Dedifferentiated amniotic fluid mesenchymal stem cell (primary cell): Measurements from ENCODE around the gene F12.

Experiments
- DNase-seq: peaks from one replicate; pipeline ENCODE4 v3.0.0-alpha.2; 2016; ENCODE audit errors: extremely low spot score

F12 gene

GRCh38 chr5:177409043-177409801 is at the start of gene F12:
F12 (minus strand) TSS chr5:177409564; CDS start chr5:177409527, 37 bp downstream.
- no peak for DNase-seq

GRCh38 chr5:177458912-177459350 is 49.6 kb upstream of the F12 start:
- no peak for DNase-seq

GRCh38 chr5:177457852-177458681 is 48.7 kb upstream of the F12 start:
- DNase-seq = no peak

- peak; percentile 88 for DNase-seq
These were observed 47.9 kb upstream of the F12 start for GRCh38 chr5:177456976-177457851.

GRCh38 chr5:177456591-177456964 is 47.2 kb upstream of the F12 start:
- DNase-seq = no peak

GRCh38 chr5:177455661-177456590 is 46.6 kb upstream of the F12 start:
- peak; percentile 78 for DNase-seq

- DNase-seq = no peak
These were observed 45.8 kb upstream of the F12 start for GRCh38 chr5:177455036-177455660.

- DNase-seq = peak; percentile 79
These were observed 45.2 kb upstream of the F12 start for GRCh38 chr5:177454397-177455035.

GRCh38 chr5:177453852-177454396 is 44.6 kb upstream of the F12 start:
- no peak for DNase-seq

GRCh38 chr5:177452688-177453638 is 43.6 kb upstream of the F12 start:
- DNase-seq = no peak

- no peak for DNase-seq
These were observed 41.5 kb upstream of the F12 start for GRCh38 chr5:177450667-177451424.

GRCh38 chr5:177449140-177450061 is 40.0 kb upstream of the F12 start:
- no peak for DNase-seq

- DNase-seq = no peak
These were observed 39.0 kb upstream of the F12 start for GRCh38 chr5:177448244-177448950.

GRCh38 chr5:177447611-177448243 is 38.4 kb upstream of the F12 start:
- DNase-seq = no peak

GRCh38 chr5:177447066-177447610 is 37.8 kb upstream of the F12 start:
- DNase-seq = no peak
